ENCODE data around the gene PATE4.

Gene PATE4

GRCh38 chr11:125887373-125888324, 54.5 kb downstream of the PATE4 start, which contains the start of gene HYLS1:
TSS of gene HYLS1 (plus strand) at chr11:125887668. CDS start at chr11:125899369, 11,701 bp downstream.
- peak; percentile 95 for DNase-seq

Data from CD4-positive, alpha-beta T cell treated with Interferon gamma for 1 hour (primary cell).